HEK293 (cell line): ENCODE data around the gene ZNF710.

ENCODE experiments used
- CTCF ChIA-PET: fragments of 350-600 bp; formaldehyde crosslinking; extraction: SDS; loops from one replicate; lab custom pipeline; 2021; ENCODE audit warnings: antibody characterized with exemption; lab: Yijun Ruan, JAX
- POLR2A ChIA-PET: fragments of 300-600 bp; formaldehyde crosslinking; extraction: SDS; loops from one replicate; lab custom pipeline; 2020; ENCODE audit warnings: antibody characterized with exemption, inconsistent platforms; lab: Yijun Ruan, JAX
- H3K27ac ChIP-seq: fragments of 200-500 bp; sonication (Bioruptor generic); 2 replicates; pipeline ENCODE4 v1.5.1; 2014; ENCODE audit warnings: low read depth, low read length, control low read depth, inconsistent platforms; ENCODE audit errors: extremely low read depth
- H3K36me3 ChIP-seq, 2 experiments: fragments of 200-500 bp in 1 of 2; sonication (Bioruptor generic) in 1 of 2; 1 replicate in 1 of 2; 2 replicates in 1 of 2; pipeline ENCODE4 v1.5.1; 2014 to 2017; ENCODE audit warnings: inconsistent platforms in 2 of 2, low read length in 2 of 2; ENCODE audit not compliant: control insufficient read depth in 2 of 2, insufficient read depth in 1 of 2
- H3K4me1 ChIP-seq: fragments of 200-500 bp; sonication (Bioruptor generic); 2 replicates; pipeline ENCODE4 v1.5.1; 2014; ENCODE audit warnings: mild to moderate bottlenecking, low read length, inconsistent platforms; ENCODE audit not compliant: control insufficient read depth, insufficient read depth
- H3K4me3 ChIP-seq: 2 replicates; pipeline ENCODE4 v1.5.1; 2011; ENCODE audit warnings: low read depth, mild to moderate bottlenecking, control low read depth, low read length, moderate library complexity
- H3K9me3 ChIP-seq: fragments of 200-500 bp; sonication (Bioruptor generic); 2 replicates; pipeline ENCODE4 v1.5.1; 2014; ENCODE audit warnings: low read depth, low read length, inconsistent platforms; ENCODE audit not compliant: control insufficient read depth, insufficient read depth
- BCL11B ChIP-seq: fragments of 450-650 bp; formaldehyde crosslinking; IDR thresholded peaks from 2 replicates; pipeline ENCODE4 v1.5.1; 2016; ENCODE audit warnings: low read depth, missing biosample characterization, missing genetic modification characterization
- GLIS2 ChIP-seq: fragments of 450-650 bp; formaldehyde crosslinking; IDR thresholded peaks from 2 replicates; pipeline ENCODE4 v1.5.1; 2016; ENCODE audit warnings: missing biosample characterization, missing genetic modification characterization
- KLF17 ChIP-seq: fragments of 450-650 bp; formaldehyde crosslinking; IDR thresholded peaks from 2 replicates; pipeline ENCODE4 v1.5.1; 2016; ENCODE audit warnings: missing biosample characterization, missing genetic modification characterization
- SCRT1 ChIP-seq: fragments of 450-650 bp; formaldehyde crosslinking; IDR thresholded peaks from 2 replicates; pipeline ENCODE4 v1.5.1; 2016; ENCODE audit warnings: missing biosample characterization, missing genetic modification characterization, borderline replicate concordance
- SP7 ChIP-seq: fragments of 450-650 bp; formaldehyde crosslinking; IDR thresholded peaks from 2 replicates; pipeline ENCODE4 v1.5.1; 2016; ENCODE audit warnings: missing biosample characterization, missing genetic modification characterization
- TRIM28 ChIP-seq: IDR thresholded peaks from 2 replicates; pipeline ENCODE4 v1.6.1; 2011; ENCODE audit warnings: low read length, control low read depth, borderline replicate concordance
- ZBTB17 ChIP-seq: fragments of 450-650 bp; formaldehyde crosslinking; IDR thresholded peaks from 2 replicates; pipeline ENCODE4 v1.5.1; 2016; ENCODE audit warnings: missing biosample characterization, missing genetic modification characterization
- ZBTB21 ChIP-seq: fragments of 450-650 bp; formaldehyde crosslinking; IDR thresholded peaks from 2 replicates; pipeline ENCODE4 v1.5.1; 2017; ENCODE audit warnings: missing biosample characterization, missing genetic modification characterization
- ZEB2 ChIP-seq: fragments of 450-650 bp; formaldehyde crosslinking; IDR thresholded peaks from 2 replicates; pipeline ENCODE4 v1.5.1; 2016; ENCODE audit warnings: missing biosample characterization, missing genetic modification characterization
- ZFHX2 ChIP-seq: fragments of 450-650 bp; formaldehyde crosslinking; conservative IDR thresholded peaks from 2 replicates; pipeline ENCODE4 v1.5.1; 2016; ENCODE audit warnings: missing biosample characterization, missing genetic modification characterization
- ZFP37 ChIP-seq: fragments of 450-650 bp; formaldehyde crosslinking; IDR thresholded peaks from 2 replicates; pipeline ENCODE4 v1.5.1; 2016; ENCODE audit warnings: missing biosample characterization, missing genetic modification characterization
- ZFP69B ChIP-seq: fragments of 450-650 bp; formaldehyde crosslinking; IDR thresholded peaks from 2 replicates; pipeline ENCODE4 v1.5.1; 2016; ENCODE audit warnings: missing biosample characterization, missing genetic modification characterization
- ZIC2 ChIP-seq: fragments of 450-650 bp; formaldehyde crosslinking; IDR thresholded peaks from 2 replicates; pipeline ENCODE4 v1.5.1; 2016; ENCODE audit warnings: missing biosample characterization, missing genetic modification characterization
- ZNF10 ChIP-seq: fragments of 450-650 bp; formaldehyde crosslinking; IDR thresholded peaks from 2 replicates; pipeline ENCODE4 v1.5.1; 2017; ENCODE audit warnings: missing biosample characterization, missing genetic modification characterization
- ZNF138 ChIP-seq: fragments of 450-650 bp; formaldehyde crosslinking; IDR thresholded peaks from 2 replicates; pipeline ENCODE4 v1.5.1; 2016; ENCODE audit warnings: missing biosample characterization, missing genetic modification characterization, borderline replicate concordance
- ZNF24 ChIP-seq: fragments of 450-650 bp; formaldehyde crosslinking; IDR thresholded peaks from 2 replicates; pipeline ENCODE4 v1.5.1; 2016; ENCODE audit warnings: missing biosample characterization, missing genetic modification characterization
- ZNF26 ChIP-seq: fragments of 450-650 bp; formaldehyde crosslinking; IDR thresholded peaks from 2 replicates; pipeline ENCODE4 v1.5.1; 2016; ENCODE audit warnings: missing biosample characterization, missing genetic modification characterization
- ZNF335 ChIP-seq: fragments of 450-650 bp; formaldehyde crosslinking; conservative IDR thresholded peaks from 2 replicates; pipeline ENCODE4 v1.5.1; 2016; ENCODE audit warnings: missing biosample characterization, missing genetic modification characterization
- ZNF341 ChIP-seq: fragments of 450-650 bp; formaldehyde crosslinking; IDR thresholded peaks from 2 replicates; pipeline ENCODE4; 2016; ENCODE audit warnings: low read depth, missing biosample characterization, missing genetic modification characterization
- ZNF350 ChIP-seq: fragments of 450-650 bp; formaldehyde crosslinking; IDR thresholded peaks from 2 replicates; pipeline ENCODE4 v1.5.0; 2017; ENCODE audit warnings: missing biosample characterization, mild to moderate bottlenecking, missing genetic modification characterization
- ZNF394 ChIP-seq: fragments of 450-650 bp; formaldehyde crosslinking; IDR thresholded peaks from 2 replicates; pipeline ENCODE4 v1.5.1; 2016; ENCODE audit warnings: missing biosample characterization, missing genetic modification characterization, mild to moderate bottlenecking, moderate library complexity, borderline replicate concordance
- ZNF416 ChIP-seq: fragments of 450-650 bp; formaldehyde crosslinking; IDR thresholded peaks from 2 replicates; pipeline ENCODE4 v1.5.1; 2016; ENCODE audit warnings: missing biosample characterization, missing genetic modification characterization
- ZNF488 ChIP-seq: fragments of 450-650 bp; formaldehyde crosslinking; IDR thresholded peaks from 2 replicates; pipeline ENCODE4 v1.5.1; 2016; ENCODE audit warnings: missing biosample characterization, missing genetic modification characterization
- ZNF600 ChIP-seq: fragments of 450-650 bp; formaldehyde crosslinking; IDR thresholded peaks from 2 replicates; pipeline ENCODE4 v1.5.1; 2016; ENCODE audit warnings: missing biosample characterization, missing genetic modification characterization
- ZNF626 ChIP-seq: fragments of 450-650 bp; sonication (Bioruptor Pico); formaldehyde crosslinking; IDR thresholded peaks from 2 replicates; pipeline ENCODE4 v1.5.1; 2018; ENCODE audit warnings: missing biosample characterization, missing genetic modification characterization, inconsistent platforms
- ZNF701 ChIP-seq: fragments of 450-650 bp; formaldehyde crosslinking; IDR thresholded peaks from 2 replicates; pipeline ENCODE4 v1.5.1; 2016; ENCODE audit warnings: missing biosample characterization, missing genetic modification characterization
- TF ChIP-seq, protein P1 (sequence below): fragments of 450-650 bp; formaldehyde crosslinking; IDR thresholded peaks from 2 replicates; pipeline ENCODE4 v1.5.1; 2016; ENCODE audit warnings: missing biosample characterization, missing genetic modification characterization
- TF ChIP-seq, protein P2 (sequence below): fragments of 450-650 bp; formaldehyde crosslinking; IDR thresholded peaks from 2 replicates; pipeline ENCODE4 v1.5.1; 2016; ENCODE audit warnings: missing biosample characterization, missing genetic modification characterization, borderline replicate concordance

The ZNF710 gene

GRCh38 chr15:90106522-90107117 is 105.5 kb downstream of the ZNF710 start:
- no peaks in the 10 kb centered on the region for H3K36me3 ChIP-seq
- peaks cover 6% of the 10 kb centered on the region for H3K4me1 ChIP-seq
- no peaks in the 10 kb centered on the region for H3K9me3 ChIP-seq
- no peak overlapping the region for H3K27ac ChIP-seq
- CTCF ChIA-PET: interaction anchor here (0.8 to 2.6 kb wide), 3 partner anchors 19 to 36 kb away, joined by 3 to 8 read pairs (median 7); no protein-coding TSS in a partner anchor
- H3K4me3 ChIP-seq: no peak overlapping the region
- POLR2A ChIA-PET: interaction anchor here (0.9 to 1.8 kb wide), 4 partner anchors 8 to 143 kb away, joined by 3 to 8 read pairs (median 4); partner anchors contain the start of gene TTLL13
- TF ChIP-seq BCL11B (no peak), ZNF335 (tag by site-specific recombination) (0 out of 2 replicates have a peak, but pooled peaks have one; percentile 5), ZBTB21 (tag by site-specific recombination) (no peak), ZNF394 (tag by site-specific recombination) (peak; percentile 81; the same call in 1 of the 2 replicates), ZNF341 (tag by site-specific recombination) (peak; percentile 49), ZEB2 (tag by site-specific recombination) (0 out of 2 replicates have a peak, but pooled peaks have one; percentile 35), SP7 (tag by site-specific recombination) (peak; percentile 84), ZNF138 (tag by site-specific recombination) (no peak), ZBTB17 (tag by site-specific recombination) (peak; percentile 67; the same call in 1 of the 2 replicates), ZNF10 (tag by site-specific recombination) (no peak), ZNF600 (tag by site-specific recombination) (peak; percentile 82), ZNF416 (no peak), ZNF350 (no peak), TRIM28 (no peak), ZIC2 (peak; percentile 41; the same call in 1 of the 2 replicates), GLIS2 (tag by site-specific recombination) (peak; percentile 41; the same call in 1 of the 2 replicates), ZNF488 (no peak), ZNF626 (tag by site-specific recombination) (no peak), ZFHX2 (tag by site-specific recombination) (peak; percentile 74), KLF17 (peak; percentile 30; the same call in 1 of the 2 replicates), ZNF701 (tag by site-specific recombination) (no peak), ZNF26 (tag by site-specific recombination) (no peak), ZNF24 (no peak), SCRT1 (no peak), ZFP69B (tag by site-specific recombination) (no peak), ZFP37 (no peak)
- TF ChIP-seq, protein P1, sequence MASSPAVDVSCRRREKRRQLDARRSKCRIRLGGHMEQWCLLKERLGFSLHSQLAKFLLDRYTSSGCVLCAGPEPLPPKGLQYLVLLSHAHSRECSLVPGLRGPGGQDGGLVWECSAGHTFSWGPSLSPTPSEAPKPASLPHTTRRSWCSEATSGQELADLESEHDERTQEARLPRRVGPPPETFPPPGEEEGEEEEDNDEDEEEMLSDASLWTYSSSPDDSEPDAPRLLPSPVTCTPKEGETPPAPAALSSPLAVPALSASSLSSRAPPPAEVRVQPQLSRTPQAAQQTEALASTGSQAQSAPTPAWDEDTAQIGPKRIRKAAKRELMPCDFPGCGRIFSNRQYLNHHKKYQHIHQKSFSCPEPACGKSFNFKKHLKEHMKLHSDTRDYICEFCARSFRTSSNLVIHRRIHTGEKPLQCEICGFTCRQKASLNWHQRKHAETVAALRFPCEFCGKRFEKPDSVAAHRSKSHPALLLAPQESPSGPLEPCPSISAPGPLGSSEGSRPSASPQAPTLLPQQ (tag by site-specific recombination): no peak
- TF ChIP-seq, protein P2, sequence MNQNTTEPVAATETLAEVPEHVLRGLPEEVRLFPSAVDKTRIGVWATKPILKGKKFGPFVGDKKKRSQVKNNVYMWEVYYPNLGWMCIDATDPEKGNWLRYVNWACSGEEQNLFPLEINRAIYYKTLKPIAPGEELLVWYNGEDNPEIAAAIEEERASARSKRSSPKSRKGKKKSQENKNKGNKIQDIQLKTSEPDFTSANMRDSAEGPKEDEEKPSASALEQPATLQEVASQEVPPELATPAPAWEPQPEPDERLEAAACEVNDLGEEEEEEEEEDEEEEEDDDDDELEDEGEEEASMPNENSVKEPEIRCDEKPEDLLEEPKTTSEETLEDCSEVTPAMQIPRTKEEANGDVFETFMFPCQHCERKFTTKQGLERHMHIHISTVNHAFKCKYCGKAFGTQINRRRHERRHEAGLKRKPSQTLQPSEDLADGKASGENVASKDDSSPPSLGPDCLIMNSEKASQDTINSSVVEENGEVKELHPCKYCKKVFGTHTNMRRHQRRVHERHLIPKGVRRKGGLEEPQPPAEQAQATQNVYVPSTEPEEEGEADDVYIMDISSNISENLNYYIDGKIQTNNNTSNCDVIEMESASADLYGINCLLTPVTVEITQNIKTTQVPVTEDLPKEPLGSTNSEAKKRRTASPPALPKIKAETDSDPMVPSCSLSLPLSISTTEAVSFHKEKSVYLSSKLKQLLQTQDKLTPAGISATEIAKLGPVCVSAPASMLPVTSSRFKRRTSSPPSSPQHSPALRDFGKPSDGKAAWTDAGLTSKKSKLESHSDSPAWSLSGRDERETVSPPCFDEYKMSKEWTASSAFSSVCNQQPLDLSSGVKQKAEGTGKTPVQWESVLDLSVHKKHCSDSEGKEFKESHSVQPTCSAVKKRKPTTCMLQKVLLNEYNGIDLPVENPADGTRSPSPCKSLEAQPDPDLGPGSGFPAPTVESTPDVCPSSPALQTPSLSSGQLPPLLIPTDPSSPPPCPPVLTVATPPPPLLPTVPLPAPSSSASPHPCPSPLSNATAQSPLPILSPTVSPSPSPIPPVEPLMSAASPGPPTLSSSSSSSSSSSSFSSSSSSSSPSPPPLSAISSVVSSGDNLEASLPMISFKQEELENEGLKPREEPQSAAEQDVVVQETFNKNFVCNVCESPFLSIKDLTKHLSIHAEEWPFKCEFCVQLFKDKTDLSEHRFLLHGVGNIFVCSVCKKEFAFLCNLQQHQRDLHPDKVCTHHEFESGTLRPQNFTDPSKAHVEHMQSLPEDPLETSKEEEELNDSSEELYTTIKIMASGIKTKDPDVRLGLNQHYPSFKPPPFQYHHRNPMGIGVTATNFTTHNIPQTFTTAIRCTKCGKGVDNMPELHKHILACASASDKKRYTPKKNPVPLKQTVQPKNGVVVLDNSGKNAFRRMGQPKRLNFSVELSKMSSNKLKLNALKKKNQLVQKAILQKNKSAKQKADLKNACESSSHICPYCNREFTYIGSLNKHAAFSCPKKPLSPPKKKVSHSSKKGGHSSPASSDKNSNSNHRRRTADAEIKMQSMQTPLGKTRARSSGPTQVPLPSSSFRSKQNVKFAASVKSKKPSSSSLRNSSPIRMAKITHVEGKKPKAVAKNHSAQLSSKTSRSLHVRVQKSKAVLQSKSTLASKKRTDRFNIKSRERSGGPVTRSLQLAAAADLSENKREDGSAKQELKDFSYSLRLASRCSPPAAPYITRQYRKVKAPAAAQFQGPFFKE (tag by site-specific recombination): no peak
